Neural progenitor cell (in vitro differentiated cells): ENCODE data around the gene ZNF524. TPM values are rescaled to one million over a fixed set of nuclear protein-coding genes. Genes with fewer than 3 reads are reported as not detected.

Source experiments
- DNase-seq: peaks from one replicate; pipeline ENCODE4 v3.0.0-alpha.2; 2016; ENCODE audit warnings: low spot score
- H2AFZ ChIP-seq: fragments of 200-600 bp; sonication (generic); replicated peaks from 2 replicates; pipeline ENCODE4 v1.6.1; 2016; ENCODE audit warnings: antibody characterized with exemption
- H3F3A ChIP-seq: fragments of 200-600 bp; sonication (generic); 2 replicates; pipeline ENCODE4 v1.6.1; 2016; ENCODE audit warnings: antibody characterized with exemption, low read depth
- H3K27ac ChIP-seq: fragments of 200-600 bp; sonication (generic); 2 replicates; pipeline ENCODE4 v1.5.1; 2016; ENCODE audit warnings: mild to moderate bottlenecking
- H3K27me3 ChIP-seq: fragments of 200-600 bp; sonication (generic); 2 replicates; pipeline ENCODE4 v1.6.1; 2016; ENCODE audit warnings: mild to moderate bottlenecking, moderate library complexity
- H3K36me3 ChIP-seq: fragments of 200-600 bp; sonication (generic); 2 replicates; pipeline ENCODE4 v1.5.1; 2016
- H3K4me1 ChIP-seq: fragments of 200-600 bp; sonication (generic); 2 replicates; pipeline ENCODE4 v1.6.1; 2016; ENCODE audit warnings: mixed run types
- H3K4me2 ChIP-seq: fragments of 200-600 bp; sonication (generic); 2 replicates; pipeline ENCODE4 v1.6.1; 2016
- H3K4me3 ChIP-seq: fragments of 200-600 bp; sonication (generic); 2 replicates; pipeline ENCODE4 v1.5.1; 2016
- H3K79me2 ChIP-seq: fragments of 200-600 bp; sonication (generic); 2 replicates; pipeline ENCODE4 v1.6.1; 2016; ENCODE audit warnings: low read depth
- H3K9ac ChIP-seq: fragments of 200-600 bp; sonication (generic); 2 replicates; pipeline ENCODE4 v1.6.1; 2016
- H3K9me3 ChIP-seq: fragments of 200-600 bp; sonication (generic); 2 replicates; pipeline ENCODE4 v1.5.1; 2016; ENCODE audit warnings: low read depth
- H4K20me1 ChIP-seq: fragments of 200-600 bp; sonication (generic); 2 replicates; pipeline ENCODE4 v1.6.1; 2016; ENCODE audit warnings: low read depth
- H3K27ac Mint-ChIP-seq: 3 replicates; pipeline ENCODE4 v1.8.0; 2021; ENCODE audit warnings: mixed read lengths
- H3K27me3 Mint-ChIP-seq: 2 replicates; pipeline ENCODE4 v1.8.0; 2022; ENCODE audit warnings: low read depth, mild to moderate bottlenecking, inconsistent platforms, moderate library complexity, mixed read lengths; ENCODE audit not compliant: insufficient read depth
- H3K36me3 Mint-ChIP-seq: 3 replicates; pipeline ENCODE4 v1.8.0; 2021; ENCODE audit warnings: mixed read lengths
- H3K4me1 Mint-ChIP-seq: 3 replicates; pipeline ENCODE4 v1.8.0; 2021; ENCODE audit warnings: mixed read lengths
- H3K4me3 Mint-ChIP-seq: 3 replicates; pipeline ENCODE4 v1.8.0; 2021; ENCODE audit warnings: mild to moderate bottlenecking, moderate library complexity, mixed read lengths
- H3K9me3 Mint-ChIP-seq: 3 replicates; pipeline ENCODE4 v1.8.0; 2020; ENCODE audit warnings: mixed read lengths
- EZH2 ChIP-seq: fragments of 200-600 bp; sonication (generic); IDR thresholded peaks from 2 replicates; pipeline ENCODE4 v1.6.1; 2017; ENCODE audit warnings: antibody characterized with exemption, mild to moderate bottlenecking, moderate library complexity
- EZH2phosphoT487 ChIP-seq: fragments of 200-600 bp; sonication (generic); IDR thresholded peaks from 2 replicates; pipeline ENCODE4 v1.6.1; 2017; ENCODE audit warnings: antibody characterized with exemption
- total RNA-seq: library from RNA; depleted of rRNA; stranded (reverse); fragments of >200 nt; gene quantifications from 2 replicates; pipeline ENCODE4 v1.2.3, GENCODE V29; 2015; ENCODE audit warnings: low replicate concordance
- TF ChIP-seq, protein P1 (sequence below): fragments of 200-600 bp; sonication (generic); IDR thresholded peaks from 2 replicates; pipeline ENCODE4 v1.5.1; 2017; ENCODE audit warnings: antibody characterized with exemption, mild to moderate bottlenecking

The ZNF524 gene
- total RNA-seq, 1 donor from 2014 or later = 3.2 TPM

DNA sequence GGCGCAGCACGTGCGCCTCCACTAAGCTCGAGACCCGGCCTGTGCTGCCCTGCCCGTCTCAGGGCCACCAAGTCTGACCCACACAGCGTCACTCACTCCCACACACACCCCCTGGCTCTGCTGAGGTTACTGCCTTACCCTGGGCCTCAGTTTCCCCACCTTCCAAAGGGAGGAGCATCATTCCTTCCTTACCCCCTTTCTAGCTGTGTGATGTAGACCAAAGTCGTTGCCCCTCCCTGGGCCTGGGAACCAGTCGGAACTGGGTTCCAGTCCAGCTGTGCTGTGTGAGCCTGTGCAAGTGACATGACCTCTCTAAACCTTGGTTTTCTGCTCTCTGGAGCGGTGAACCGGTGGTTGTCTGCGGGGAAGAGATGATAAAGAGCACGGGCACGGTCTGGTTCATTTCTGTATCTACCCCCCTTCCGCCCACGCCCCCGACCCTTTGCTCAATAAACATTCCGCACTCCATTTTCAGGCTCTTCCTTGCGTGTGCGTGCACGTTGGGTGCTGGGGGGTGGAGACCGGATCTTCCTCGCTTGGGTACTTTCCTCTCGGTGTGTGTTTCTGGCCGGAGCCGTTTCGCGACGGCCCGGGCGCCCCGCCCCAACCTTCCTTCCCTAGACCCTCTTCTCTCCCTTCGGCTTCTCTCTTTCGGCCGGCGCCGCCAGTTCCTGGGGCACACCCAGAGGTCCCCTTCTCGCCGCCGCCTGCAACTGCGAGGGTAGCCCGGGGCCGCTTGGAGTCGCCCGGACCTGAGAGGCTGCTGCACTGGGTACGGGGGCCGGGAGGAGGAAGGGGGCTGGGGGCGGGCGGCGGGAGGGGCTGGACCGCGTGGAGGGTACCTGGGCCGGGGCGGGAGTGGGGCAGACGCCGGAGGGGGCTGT lies 43.2 kb downstream of the ZNF524 start, which contains the start of gene ZNF581:
ZNF581 (plus strand) TSS at position 647 of the 884 bp plus-strand sequence. CDS start 923 bp downstream, outside the sequence.
- Histone ChIP-seq H2AFZ (no peak within 1 kb of the TSS), H3K36me3 (no peaks in the 10 kb centered on the region), H3K27me3 (no peaks in the 10 kb centered on the region), H3K79me2 (peaks cover 86% of the 10 kb centered on the region), H3K4me2 (peak within 1 kb of the TSS; percentile 99), H3K27ac (no peak within 1 kb of the TSS), H3K9ac (peak within 1 kb of the TSS; percentile 79), H3K4me3 (peak within 1 kb of the TSS; percentile 80), H3F3A (peaks cover 51% of the 10 kb centered on the region), H3K4me1 (peaks cover 29% of the 10 kb centered on the region), H4K20me1 (no peaks in the 10 kb centered on the region), H3K9me3 (no peaks in the 10 kb centered on the region)
- H3K9me3 Mint-ChIP-seq = no peaks in the 10 kb centered on the region
- H3K4me1 Mint-ChIP-seq = peaks cover 45% of the 10 kb centered on the region
- peak within 1 kb of the TSS; percentile 96 for H3K27ac Mint-ChIP-seq
- DNase-seq = peak; percentile 82
- H3K4me3 Mint-ChIP-seq = peak within 1 kb of the TSS; percentile 96
- H3K36me3 Mint-ChIP-seq = peaks cover 14% of the 10 kb centered on the region
- peaks cover 20% of the 10 kb centered on the region for H3K27me3 Mint-ChIP-seq
- no peak for TF ChIP-seq EZH2
- no peak for TF ChIP-seq EZH2phosphoT487
- TF ChIP-seq, protein P1, sequence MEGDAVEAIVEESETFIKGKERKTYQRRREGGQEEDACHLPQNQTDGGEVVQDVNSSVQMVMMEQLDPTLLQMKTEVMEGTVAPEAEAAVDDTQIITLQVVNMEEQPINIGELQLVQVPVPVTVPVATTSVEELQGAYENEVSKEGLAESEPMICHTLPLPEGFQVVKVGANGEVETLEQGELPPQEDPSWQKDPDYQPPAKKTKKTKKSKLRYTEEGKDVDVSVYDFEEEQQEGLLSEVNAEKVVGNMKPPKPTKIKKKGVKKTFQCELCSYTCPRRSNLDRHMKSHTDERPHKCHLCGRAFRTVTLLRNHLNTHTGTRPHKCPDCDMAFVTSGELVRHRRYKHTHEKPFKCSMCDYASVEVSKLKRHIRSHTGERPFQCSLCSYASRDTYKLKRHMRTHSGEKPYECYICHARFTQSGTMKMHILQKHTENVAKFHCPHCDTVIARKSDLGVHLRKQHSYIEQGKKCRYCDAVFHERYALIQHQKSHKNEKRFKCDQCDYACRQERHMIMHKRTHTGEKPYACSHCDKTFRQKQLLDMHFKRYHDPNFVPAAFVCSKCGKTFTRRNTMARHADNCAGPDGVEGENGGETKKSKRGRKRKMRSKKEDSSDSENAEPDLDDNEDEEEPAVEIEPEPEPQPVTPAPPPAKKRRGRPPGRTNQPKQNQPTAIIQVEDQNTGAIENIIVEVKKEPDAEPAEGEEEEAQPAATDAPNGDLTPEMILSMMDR = no peak

GRCh38 chr19:55643887-55644176 lies 43.7 kb downstream of the ZNF524 start:
- peaks cover 85% of the 10 kb centered on the region for H3K79me2 ChIP-seq
- peaks cover 14% of the 10 kb centered on the region for H3K36me3 Mint-ChIP-seq

GRCh38 chr19:55644191-55644833 lies 44.2 kb downstream of the ZNF524 start:
- H3K27me3 Mint-ChIP-seq = peaks cover 20% of the 10 kb centered on the region
- peaks cover 42% of the 10 kb centered on the region for H3K4me1 Mint-ChIP-seq
- Histone ChIP-seq H3K27me3 (no peaks in the 10 kb centered on the region), H3K27ac (no peak overlapping the region), H3F3A (peaks cover 53% of the 10 kb centered on the region), H3K36me3 (no peaks in the 10 kb centered on the region), H3K4me1 (peaks cover 32% of the 10 kb centered on the region), H2AFZ (no peak overlapping the region), H3K9ac (peak overlapping the region; percentile 79), H3K4me2 (peak overlapping the region; percentile 99), H3K4me3 (peak overlapping the region; percentile 80), H4K20me1 (no peaks in the 10 kb centered on the region), H3K79me2 (peaks cover 83% of the 10 kb centered on the region), H3K9me3 (no peaks in the 10 kb centered on the region)
- no peaks in the 10 kb centered on the region for H3K9me3 Mint-ChIP-seq
- peaks cover 11% of the 10 kb centered on the region for H3K36me3 Mint-ChIP-seq
- H3K27ac Mint-ChIP-seq = peak overlapping the region; percentile 96
- TF ChIP-seq, protein P1 = no peak
- no peak for TF ChIP-seq EZH2phosphoT487
- TF ChIP-seq EZH2 = no peak
- peak overlapping the region; percentile 96 for H3K4me3 Mint-ChIP-seq
- DNase-seq = no peak

More at GRCh38 chr19:55643887-55644176, 43.7 kb downstream of the ZNF524 start:
- Mint-ChIP-seq H3K27ac (peak overlapping the region; percentile 96), H3K9me3 (no peaks in the 10 kb centered on the region), H3K4me3 (peak overlapping the region; percentile 96), H3K4me1 (peaks cover 45% of the 10 kb centered on the region), H3K27me3 (peaks cover 20% of the 10 kb centered on the region)
- DNase-seq = no peak
- peaks cover 56% of the 10 kb centered on the region for H3F3A ChIP-seq
- peaks cover 32% of the 10 kb centered on the region for H3K4me1 ChIP-seq
- H2AFZ ChIP-seq = no peak overlapping the region
- no peaks in the 10 kb centered on the region for H3K27me3 ChIP-seq
- H3K4me3 ChIP-seq = peak overlapping the region; percentile 80
- TF ChIP-seq EZH2 (no peak), EZH2phosphoT487 (no peak)
- TF ChIP-seq, protein P1 = no peak
- H3K36me3 ChIP-seq = no peaks in the 10 kb centered on the region
- H4K20me1 ChIP-seq = no peaks in the 10 kb centered on the region
- H3K27ac ChIP-seq = no peak overlapping the region
- H3K4me2 ChIP-seq = peak overlapping the region; percentile 99
- H3K9ac ChIP-seq = peak overlapping the region; percentile 79
- no peaks in the 10 kb centered on the region for H3K9me3 ChIP-seq
